GM19395 (cell line): ENCODE measurements around the gene ESRRA.

Experiments used
- ATAC-seq: cut with Tn5 transposase; IDR thresholded peaks from one replicate; pipeline ENCODE4 v1.9.1; 2021; ENCODE audit warnings: mild to moderate bottlenecking, moderate library complexity; ENCODE audit not compliant: unreplicated experiment

The ESRRA gene

GRCh38 chr11:64305075-64305690, at the start of gene ESRRA:
Gene ESRRA, plus strand, starts transcription at chr11:64305524. Its CDS starts 1,656 bp downstream, at chr11:64307180.
- peak; percentile 65 for ATAC-seq

DNA sequence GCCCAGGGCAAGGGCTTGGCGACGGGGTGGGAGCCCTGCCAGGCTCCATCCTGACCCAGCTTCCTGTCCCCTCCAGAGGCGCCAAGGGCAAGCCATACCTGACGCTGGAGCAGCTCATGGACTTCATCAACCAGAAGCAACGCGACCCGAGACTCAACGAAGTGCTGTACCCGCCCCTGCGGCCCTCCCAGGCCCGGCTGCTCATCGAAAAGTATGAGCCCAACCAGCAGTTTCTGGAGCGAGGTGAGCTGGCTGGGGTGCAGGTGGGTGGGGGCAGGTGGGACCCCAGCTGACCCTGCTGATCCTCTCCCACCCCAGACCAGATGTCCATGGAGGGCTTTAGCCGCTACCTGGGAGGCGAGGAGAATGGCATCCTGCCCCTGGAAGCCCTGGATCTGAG, 49.0 kb upstream of the ESRRA start:
- ATAC-seq, result no peak

- ATAC-seq, result no peak
These were observed 47.0 kb upstream of the ESRRA start for GRCh38 chr11:64258356-64258755.

DNA sequence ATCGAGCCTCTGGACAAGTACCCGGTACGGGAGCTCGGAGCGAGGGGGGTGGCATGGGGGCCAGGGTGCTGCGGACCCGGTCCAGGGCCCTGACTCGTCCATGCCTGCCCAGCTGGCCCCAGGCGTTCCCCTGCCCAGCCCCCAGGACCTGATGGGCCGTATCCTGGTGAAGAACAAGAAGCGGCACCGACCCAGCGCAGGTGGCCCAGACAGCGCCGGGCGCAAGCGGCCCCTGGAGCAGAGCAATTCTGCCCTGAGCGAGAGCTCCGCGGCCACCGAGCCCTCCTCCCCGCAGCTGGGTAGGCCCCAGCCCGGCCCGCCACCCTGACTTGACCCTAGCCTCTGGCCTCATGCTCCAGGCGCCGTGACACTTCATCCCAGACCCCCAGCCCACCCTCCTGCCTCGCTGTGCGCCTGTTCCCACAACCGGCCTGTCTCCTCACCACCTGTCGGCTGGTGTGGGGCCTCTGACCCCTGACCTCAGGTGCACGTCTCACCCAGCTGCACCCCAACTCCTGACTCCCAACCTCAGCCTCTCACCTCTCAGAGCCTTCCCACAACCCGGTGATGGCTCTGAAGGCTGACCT, 46.3 kb upstream of the ESRRA start:
- ATAC-seq, result no peak

DNA sequence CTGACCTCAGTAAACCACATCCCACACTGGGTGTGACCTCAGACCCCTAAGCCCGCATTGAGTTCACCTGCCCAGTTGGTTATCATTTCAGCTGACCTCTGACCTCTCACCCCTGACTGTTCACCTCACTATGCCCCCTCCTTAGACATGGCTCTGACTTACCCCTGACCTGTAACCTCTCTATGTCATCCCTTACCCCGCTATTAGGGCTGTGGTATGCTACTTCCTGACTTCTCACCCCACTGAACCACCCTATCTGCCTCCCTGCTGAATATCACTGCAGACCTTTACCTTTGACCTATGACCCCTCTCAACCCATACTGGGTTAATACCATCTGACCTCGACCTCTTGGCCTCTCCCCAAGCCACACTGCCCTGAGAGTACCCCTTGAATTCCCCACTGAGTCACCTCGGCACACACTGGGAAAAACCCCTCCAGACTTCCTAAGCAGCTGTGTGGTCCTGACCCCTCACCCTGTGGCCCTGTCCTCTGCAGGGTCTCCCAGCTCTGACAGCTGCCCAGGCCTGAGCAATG, 45.7 kb upstream of the ESRRA start:
- no peak for ATAC-seq

GRCh38 chr11:64260147-64260708, 45.1 kb upstream of the ESRRA start:
- no peak for ATAC-seq

DNA sequence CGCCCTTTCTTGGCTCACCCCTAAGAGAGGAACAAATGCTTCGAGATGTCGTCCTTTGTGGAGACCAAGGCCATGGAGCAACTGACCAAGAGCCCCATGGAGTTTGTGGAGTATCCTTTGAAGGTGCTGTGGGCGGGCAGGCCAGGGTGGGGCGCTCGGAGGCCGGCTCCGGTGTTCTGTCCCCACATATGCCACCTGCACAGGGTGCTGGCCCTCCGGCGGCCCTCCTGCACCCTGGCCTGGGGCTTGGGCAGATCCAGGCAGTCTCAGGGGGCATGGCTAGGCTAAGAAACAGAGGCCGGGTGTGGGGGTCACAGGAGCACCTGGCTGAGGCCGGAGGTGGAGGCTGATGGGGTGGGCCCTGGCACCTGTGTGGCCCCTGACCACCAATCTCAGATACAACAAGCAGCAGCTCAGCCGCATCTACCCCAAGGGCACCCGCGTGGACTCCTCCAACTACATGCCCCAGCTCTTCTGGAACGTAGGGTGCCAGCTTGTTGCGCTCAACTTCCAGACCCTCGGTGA, 43.7 kb upstream of the ESRRA start:
- ATAC-seq, result no peak

DNA sequence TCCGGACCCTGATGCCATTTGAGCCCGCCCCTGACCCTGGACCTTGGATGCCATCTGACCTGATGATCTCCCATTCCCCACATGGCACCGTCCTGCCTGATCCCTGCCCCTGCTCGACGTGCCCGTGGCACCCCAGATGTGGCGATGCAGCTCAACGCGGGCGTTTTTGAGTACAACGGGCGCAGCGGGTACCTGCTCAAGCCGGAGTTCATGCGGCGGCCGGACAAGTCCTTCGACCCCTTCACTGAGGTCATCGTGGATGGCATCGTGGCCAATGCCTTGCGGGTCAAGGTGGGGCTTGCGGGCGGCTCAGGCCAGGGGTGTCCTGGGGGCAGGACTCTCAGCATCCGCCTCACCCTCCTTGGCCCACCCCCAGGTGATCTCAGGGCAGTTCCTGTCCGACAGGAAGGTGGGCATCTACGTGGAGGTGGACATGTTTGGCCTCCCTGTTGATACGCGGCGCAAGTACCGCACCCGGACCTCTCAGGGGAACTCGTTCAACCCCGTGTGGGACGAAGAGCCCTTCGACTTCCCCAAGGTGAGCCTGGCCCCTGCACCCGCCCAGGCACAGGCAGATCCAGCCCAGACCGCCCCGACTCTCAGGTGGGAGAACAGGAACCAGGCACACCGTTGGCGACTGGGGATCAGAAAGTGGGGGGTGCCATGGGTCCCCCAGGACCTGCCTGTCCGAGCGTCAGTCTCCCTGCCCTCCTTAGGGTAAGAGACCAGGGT, 42.9 kb upstream of the ESRRA start:
- ATAC-seq, result no peak

GRCh38 chr11:64263021-64263946, 42.0 kb upstream of the ESRRA start:
- ATAC-seq, result no peak

- ATAC-seq, result no peak
These were observed 41.4 kb upstream of the ESRRA start for GRCh38 chr11:64263947-64264317.

DNA sequence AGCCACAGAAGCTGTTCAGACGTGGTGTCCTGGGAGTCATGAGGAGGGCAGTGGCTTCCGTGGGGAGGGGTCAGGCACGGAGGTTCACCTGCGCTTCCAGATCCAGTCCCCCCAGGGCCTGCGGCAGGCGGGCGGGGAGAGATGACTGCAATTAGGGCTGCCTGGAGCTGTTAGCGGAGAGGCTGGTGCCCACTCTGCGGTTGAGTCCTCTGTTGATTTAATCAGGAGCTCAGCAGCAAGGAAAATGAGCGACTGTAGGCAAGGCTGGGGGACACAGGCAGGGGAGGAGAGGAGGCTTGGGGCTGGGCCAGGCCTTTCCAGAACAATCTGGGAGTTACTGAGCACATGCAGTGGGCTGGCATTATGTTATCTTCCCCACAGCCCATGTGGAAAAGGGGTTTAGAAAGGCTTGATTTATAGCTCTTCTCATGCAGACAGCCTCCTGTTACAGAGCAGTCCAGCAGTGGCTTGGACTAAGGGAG, 40.9 kb upstream of the ESRRA start:
- no peak for ATAC-seq

DNA sequence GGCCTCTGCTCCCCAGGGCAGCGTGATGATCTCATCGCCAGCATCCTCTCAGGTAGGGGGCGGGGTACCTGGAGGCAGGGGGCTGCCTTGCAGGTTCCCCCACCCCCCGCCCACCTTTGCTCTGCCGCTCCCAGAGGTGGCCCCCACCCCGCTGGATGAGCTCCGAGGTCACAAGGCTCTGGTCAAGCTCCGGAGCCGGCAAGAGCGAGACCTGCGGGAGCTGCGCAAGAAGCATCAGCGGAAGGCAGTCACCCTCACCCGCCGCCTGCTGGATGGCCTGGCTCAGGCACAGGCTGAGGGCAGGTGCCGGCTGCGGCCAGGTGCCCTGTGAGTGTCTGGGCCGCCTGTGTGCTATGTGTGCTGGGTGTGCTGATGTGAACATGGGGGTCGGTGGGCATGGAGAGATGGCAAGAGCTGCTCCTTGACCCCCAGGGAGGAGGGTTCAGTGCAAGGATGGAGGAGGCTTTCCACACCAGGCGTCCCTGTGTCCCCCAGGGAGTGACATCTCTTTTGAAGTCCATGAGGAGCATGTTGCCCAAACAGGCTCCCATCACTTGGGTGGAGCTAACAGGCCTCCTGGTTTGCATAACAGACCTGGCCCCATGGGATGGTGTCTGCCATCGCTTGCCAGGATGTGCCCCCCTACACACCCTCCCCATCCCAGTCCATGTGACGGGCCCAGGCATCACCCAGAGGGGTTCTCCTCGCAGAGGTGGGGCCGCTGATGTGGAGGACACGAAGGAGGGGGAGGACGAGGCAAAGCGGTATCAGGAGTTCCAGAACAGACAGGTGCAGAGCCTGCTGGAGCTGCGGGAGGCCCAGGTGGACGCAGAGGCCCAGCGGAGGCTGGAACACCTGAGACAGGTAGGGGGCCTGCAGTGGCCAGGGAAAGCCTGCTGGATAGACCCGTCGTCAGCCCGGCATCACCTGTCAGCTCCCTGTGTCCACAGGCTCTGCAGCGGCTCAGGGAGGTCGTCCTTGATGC, 39.9 kb upstream of the ESRRA start:
- no peak for ATAC-seq

DNA sequence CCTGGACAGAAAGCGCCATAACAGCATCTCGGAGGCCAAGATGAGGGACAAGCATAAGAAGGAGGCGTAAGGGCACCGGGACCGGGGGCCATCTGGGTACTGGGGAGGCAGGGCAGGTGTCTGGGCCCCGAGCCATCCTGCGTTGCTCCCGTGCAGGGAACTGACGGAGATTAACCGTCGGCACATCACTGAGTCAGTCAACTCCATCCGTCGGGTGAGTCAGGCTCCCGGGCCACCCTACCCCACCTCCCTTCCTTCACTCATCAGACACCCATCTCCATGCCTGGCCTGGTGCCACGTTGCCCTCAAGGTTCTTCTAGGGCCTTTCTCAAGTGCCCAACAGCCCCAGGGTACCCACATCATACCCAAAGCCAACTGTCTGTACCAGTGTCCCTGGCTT, 39.0 kb upstream of the ESRRA start:
- no peak for ATAC-seq

GRCh38 chr11:64267207-64267945, 37.9 kb upstream of the ESRRA start:
- ATAC-seq, result no peak

DNA sequence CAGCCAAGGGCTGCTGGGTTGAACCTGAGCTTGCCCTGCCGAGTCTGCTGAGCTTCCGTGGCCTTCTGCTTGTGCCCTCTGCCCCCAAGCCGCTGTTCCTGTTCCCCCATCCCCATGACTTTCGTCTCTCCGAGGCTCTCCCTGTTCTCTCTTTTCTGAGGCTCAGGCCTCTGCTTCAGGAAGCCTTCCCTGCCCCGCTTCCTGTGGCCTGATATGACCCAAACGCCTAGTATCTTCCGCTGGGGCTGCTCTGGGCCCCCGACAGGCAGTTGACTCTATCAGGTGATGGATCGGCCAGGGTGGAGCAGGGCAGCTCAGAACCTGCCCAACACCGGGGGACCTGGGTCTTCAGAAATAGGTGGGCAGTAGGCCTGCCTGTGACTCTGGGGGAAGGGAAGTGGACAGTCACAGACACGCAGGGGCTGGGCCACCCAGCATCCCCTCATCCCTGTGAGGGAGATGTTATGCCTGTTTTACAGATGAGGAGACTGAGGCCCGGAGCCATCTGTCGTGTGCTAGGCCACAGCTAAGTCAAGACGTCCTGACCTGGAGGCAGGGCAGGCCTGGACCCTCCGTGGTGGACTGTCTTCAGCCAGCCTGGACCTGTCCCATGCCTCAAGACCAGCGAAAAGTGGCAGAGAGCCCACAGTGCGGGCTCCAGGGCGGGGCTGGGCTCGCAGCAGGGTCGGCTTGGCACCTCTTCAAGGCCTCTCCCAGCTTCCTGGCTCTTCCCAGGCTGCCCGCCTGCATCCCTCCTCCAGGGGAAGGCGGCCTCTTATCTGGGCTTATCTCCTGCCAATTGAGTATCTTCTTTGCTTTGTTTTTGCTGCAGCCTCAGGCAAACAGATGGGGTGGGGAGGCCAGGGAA, 37.1 kb upstream of the ESRRA start:
- ATAC-seq, result no peak

DNA sequence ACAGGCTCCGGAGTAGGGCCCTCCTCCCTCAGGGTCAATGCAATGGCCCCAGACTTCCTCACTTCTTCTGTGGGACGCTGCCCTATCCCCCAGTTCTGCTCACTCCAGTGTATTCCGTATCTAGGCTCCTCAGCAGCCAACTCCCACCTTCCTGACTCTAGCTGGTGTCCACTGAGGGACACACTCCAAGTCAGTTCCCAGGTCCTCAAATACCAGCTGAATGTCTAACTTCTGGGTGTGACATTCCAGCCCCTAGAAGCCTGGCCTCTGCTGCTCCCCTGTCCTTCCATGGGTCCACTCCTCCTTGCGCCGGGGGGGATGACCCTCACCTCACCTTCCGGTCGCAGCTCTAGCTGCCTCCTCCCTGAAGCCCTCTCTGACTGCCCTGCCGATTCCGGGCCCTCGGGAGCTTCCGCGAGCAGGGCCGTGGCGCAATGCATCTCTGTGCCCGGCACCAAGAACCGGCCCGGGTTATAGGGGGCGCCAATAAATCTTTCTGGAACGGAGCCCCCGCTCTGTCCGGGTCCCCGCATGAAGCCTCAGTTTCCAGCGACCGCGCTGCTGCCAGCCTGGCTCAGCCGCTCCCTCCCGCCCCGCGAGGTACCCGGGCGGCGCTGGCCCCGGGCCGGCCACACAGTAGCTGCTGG, 36.3 kb upstream of the ESRRA start:
- ATAC-seq, result peak; percentile 9
